Endothelial cell of umbilical vein (primary cell): ENCODE data around the gene TARBP2. TPM values are rescaled to one million over a fixed set of nuclear protein-coding genes. Genes with fewer than 3 reads are reported as not detected.

Source experiments
- BruUV-seq: library from RNA; stranded (reverse); fragments of 400-500 nt; replicated peaks from 2 replicates; lab custom pipeline; 2021; lab: Mats Ljungman, UMichigan
- CTCF ChIA-PET: fragments of 300-600, 350-600 bp; sonication (Branson Sonifier 250); formaldehyde crosslinking; loops from one replicate; lab custom pipeline; 2021; ENCODE audit warnings: antibody characterized with exemption, inconsistent platforms; lab: Charles Lee
- POLR2A ChIA-PET: fragments of 300-600, 350-600 bp; sonication (Branson Sonifier 250); formaldehyde crosslinking; loops from one replicate; lab custom pipeline; 2021; ENCODE audit warnings: antibody characterized with exemption, inconsistent platforms; lab: Charles Lee
- DNase-seq: peaks from one replicate; pipeline ENCODE4 v3.0.0-alpha.2; 2011; ENCODE audit warnings: low read depth, low spot score
- FAIRE-seq: peaks from 2 replicates; lab custom pipeline; 2011; peaks lifted over from hg19 to GRCh38; lab: Jason Lieb, UNC
- H2AFZ ChIP-seq: 2 replicates; pipeline ENCODE4 v1.6.0; 2012; ENCODE audit warnings: low read depth, low read length, control low read depth, inconsistent platforms
- H3K27ac ChIP-seq: 2 replicates; pipeline ENCODE4 v1.5.1; 2011; ENCODE audit warnings: low read depth, mild to moderate bottlenecking, control low read depth, low read length, moderate library complexity; ENCODE audit not compliant: insufficient read depth
- H3K27me3 ChIP-seq, 2 experiments: 2 replicates each; pipeline versions ENCODE4 v1.6.0 to v1.6.1; 2011; ENCODE audit warnings: low read length in 2 of 2, mixed read lengths in 1 of 2; ENCODE audit not compliant: control insufficient read depth in 2 of 2, insufficient read depth in 2 of 2
- H3K36me3 ChIP-seq, 2 experiments: 2 replicates in 1 of 2; 3 replicates in 1 of 2; pipeline ENCODE4 v1.5.1; 2011; ENCODE audit warnings: low read length in 2 of 2, mild to moderate bottlenecking in 1 of 2, moderate library complexity in 1 of 2; ENCODE audit not compliant: control insufficient read depth in 2 of 2, insufficient read depth in 2 of 2; ENCODE audit errors: extremely low read depth in 1 of 2
- H3K4me1 ChIP-seq: 3 replicates; pipeline ENCODE4 v1.5.1; 2011; ENCODE audit warnings: mild to moderate bottlenecking, low read length; ENCODE audit not compliant: control insufficient read depth, insufficient read depth; ENCODE audit errors: extremely low read depth
- H3K4me2 ChIP-seq: 2 replicates; pipeline ENCODE4 v1.6.1; 2011; ENCODE audit warnings: low read length, control low read depth, mixed read lengths; ENCODE audit not compliant: insufficient read depth
- H3K4me3 ChIP-seq, 3 experiments: fragments of 200-600 bp in 1 of 3; sonication (generic), shearing (Covaris generic) in 1 of 3; replicated peaks in 1 of 3; 2 replicates each; pipeline ENCODE4 v1.5.1; 2011 to 2016; ENCODE audit warnings: control low read depth in 3 of 3, low read length in 3 of 3, mild to moderate bottlenecking in 2 of 3, inconsistent platforms in 1 of 3, low read depth in 1 of 3, moderate library complexity in 1 of 3; ENCODE audit not compliant: insufficient read depth in 1 of 3
- H3K79me2 ChIP-seq: 2 replicates; pipeline ENCODE4 v1.6.0; 2012; ENCODE audit warnings: low read length, inconsistent platforms; ENCODE audit not compliant: control insufficient read depth, insufficient read depth
- H3K9ac ChIP-seq: replicated peaks from 2 replicates; pipeline ENCODE3; 2011; ENCODE audit warnings: low read length, control low read depth; ENCODE audit not compliant: insufficient read depth; ENCODE audit errors: extremely low read depth
- H3K9me1 ChIP-seq: replicated peaks from 3 replicates; pipeline ENCODE4 v1.6.0; 2011; ENCODE audit warnings: mild to moderate bottlenecking, low read length; ENCODE audit not compliant: control insufficient read depth, insufficient read depth; ENCODE audit errors: extremely low read depth
- H3K9me3 ChIP-seq: replicated peaks from 2 replicates; pipeline ENCODE4 v1.5.1; 2012; ENCODE audit warnings: low read length, inconsistent platforms; ENCODE audit not compliant: control insufficient read depth, insufficient read depth
- H4K20me1 ChIP-seq: replicated peaks from 2 replicates; pipeline ENCODE3; 2011; ENCODE audit warnings: mild to moderate bottlenecking, low read length; ENCODE audit not compliant: control insufficient read depth, insufficient read depth; ENCODE audit errors: extremely low read depth
- CTCF ChIP-seq, 2 donors: IDR thresholded peaks; 1 replicate in 1 of 2; 2 replicates in 1 of 2; pipeline ENCODE4 v1.5.1; 2011; ENCODE audit warnings: low read length in 2 of 2, mild to moderate bottlenecking in 2 of 2, moderate library complexity in 2 of 2, control low read depth in 1 of 2, inconsistent platforms in 1 of 2, low read depth in 1 of 2; ENCODE audit not compliant: insufficient read depth in 1 of 2; ENCODE audit errors: extremely low read depth in 1 of 2
- EZH2 ChIP-seq: IDR thresholded peaks from 2 replicates; pipeline ENCODE4 v1.6.1; 2012; ENCODE audit warnings: borderline replicate concordance, low read depth, mild to moderate bottlenecking, moderate library complexity, low read length, inconsistent platforms; ENCODE audit not compliant: severe bottlenecking
- FOS ChIP-seq: IDR thresholded peaks from 2 replicates; pipeline ENCODE4 v1.6.1; 2011; ENCODE audit warnings: mild to moderate bottlenecking, low read length, moderate library complexity, borderline replicate concordance; ENCODE audit not compliant: insufficient read depth
- GATA2 ChIP-seq: IDR thresholded peaks from 2 replicates; pipeline ENCODE4 v1.7.0; 2011; ENCODE audit warnings: low read depth, mild to moderate bottlenecking, moderate library complexity, mixed read lengths, low read length; ENCODE audit not compliant: insufficient read length, insufficient read depth
- MAX ChIP-seq: IDR thresholded peaks from 2 replicates; pipeline ENCODE4 v1.6.1; 2011; ENCODE audit not compliant: insufficient read depth, insufficient read length
- MYC ChIP-seq: IDR thresholded peaks from one replicate; pipeline ENCODE4 v1.6.1; 2011; ENCODE audit warnings: mild to moderate bottlenecking, low read depth, low read length
- POLR2A ChIP-seq: IDR thresholded peaks from 2 replicates; pipeline ENCODE4 v1.6.1; 2012; ENCODE audit warnings: low read depth, mild to moderate bottlenecking, control low read depth, low read length
- POLR2AphosphoS5 ChIP-seq: IDR thresholded peaks from 2 replicates; pipeline ENCODE4 v1.6.1; 2012; ENCODE audit warnings: low read depth, mild to moderate bottlenecking, control low read depth, low read length, moderate library complexity; ENCODE audit not compliant: insufficient read depth
- dilution Hi-C: fragments of 300-500 bp; cut with MboI; formaldehyde crosslinking; loops from one replicate; pipeline ENCODE4 v1.15.0; 2019; ENCODE audit warnings: low sequenced_read_pairs; ENCODE audit not compliant: extremely low pct_ligation_motif_present
- intact Hi-C: fragments of 100-400 bp; cut with micrococcal nuclease; formaldehyde crosslinking; loops from one replicate; pipeline ENCODE4 v1.10.0; 2022
- polyA plus RNA-seq, 4 experiments: library from polyadenylated mRNA; depleted of rRNA in 3 of 4; stranded (reverse) in 3 of 4; unstranded in 1 of 4; fragments of >200 nt; gene quantifications; 2 replicates each; pipeline versions ENCODE4 v1.2.1 to v1.2.3, GENCODE V29; 2011 to 2012; ENCODE audit warnings: missing spikeins in 1 of 4
- total RNA-seq: library from RNA; stranded (reverse); gene quantifications from 2 replicates; pipeline ENCODE4 v1.2.3, GENCODE V29; 2021

The TARBP2 gene
- total and polyA plus RNA-seq, 2 donors (not counting 3 experiments of a cell fraction or from before 2014, with no cell fraction given): 57.2 to 82.8 TPM

GRCh38 chr12:53456654-53457366 is 44.3 kb upstream of the TARBP2 start:
- peaks cover 21% of the 10 kb centered on the region for H4K20me1 ChIP-seq
- FAIRE-seq (no peak), DNase-seq (no peak)
- H3K27ac ChIP-seq: no peak overlapping the region
- peaks cover 12% of the 10 kb centered on the region for H3K4me1 ChIP-seq
- BruUV-seq: no TSS peak
- H3K36me3 ChIP-seq: peaks cover 40 to 57% of the 10 kb centered on the region in 2 experiments
- H3K79me2 ChIP-seq: peaks cover 92% of the 10 kb centered on the region
- H3K9me1 ChIP-seq: no peaks in the 10 kb centered on the region
- no peak overlapping the region for H2AFZ ChIP-seq
- TF ChIP-seq CTCF (IDR thresholded peaks at IDR 0.05; ENCODE audit: extremely low read depth in 1 of 2, insufficient read depth in 1 of 2, low read depth in 1 of 2, low read length in 2 of 2): no peak
- intact Hi-C loops: no loop called here
- H3K9me3 ChIP-seq: no peaks in the 10 kb centered on the region
- no peaks in the 10 kb centered on the region for H3K27me3 ChIP-seq
- H3K4me3 ChIP-seq: no peak overlapping the region
- ChIA-PET POLR2A (interaction anchor here (0.5 to 0.6 kb wide), 2 partner anchors 16 to 121 kb away, joined by 3 to 6 read pairs; no protein-coding TSS in a partner anchor), CTCF (no interaction called here)
- H3K9ac ChIP-seq: no peak overlapping the region
- H3K4me2 ChIP-seq: no peak overlapping the region
- dilution Hi-C loops: no loop called here

GRCh38 chr12:53459097-53459496 is 42.0 kb upstream of the TARBP2 start:
- Histone ChIP-seq H2AFZ (no peak overlapping the region), H3K4me3 (no peak overlapping the region), H3K9me1 (no peaks in the 10 kb centered on the region), H3K36me3 (peaks cover 55 to 77% of the 10 kb centered on the region in 2 experiments), H3K4me2 (no peak overlapping the region), H3K4me1 (peaks cover 3% of the 10 kb centered on the region), H4K20me1 (peaks cover 17% of the 10 kb centered on the region), H3K9me3 (no peaks in the 10 kb centered on the region), H3K79me2 (peaks cover 94% of the 10 kb centered on the region), H3K9ac (no peak overlapping the region), H3K27me3 (no peaks in the 10 kb centered on the region), H3K27ac (no peak overlapping the region)
- intact Hi-C loops: no loop called here
- FAIRE-seq (no peak), DNase-seq (no peak)
- BruUV-seq: no TSS peak
- POLR2A ChIA-PET: no interaction called here
- dilution Hi-C loops: no loop called here
- CTCF ChIA-PET: interaction anchor here (0.7 kb wide), 1 partner anchor 107 kb away, joined by 3 read pairs; no protein-coding TSS in a partner anchor
- no peak for TF ChIP-seq MYC
- TF ChIP-seq CTCF (IDR thresholded peaks at IDR 0.05; ENCODE audit: extremely low read depth in 1 of 2, insufficient read depth in 1 of 2, low read depth in 1 of 2, low read length in 2 of 2): no peak
- no peak for TF ChIP-seq FOS
- TF ChIP-seq POLR2A: no peak
- no peak for TF ChIP-seq MAX
- TF ChIP-seq GATA2: no peak
- TF ChIP-seq EZH2: no peak
- no peak for TF ChIP-seq POLR2AphosphoS5
